ENCODE results near the gene PLEKHA8. TPM values are rescaled to one million over a fixed set of nuclear protein-coding genes. Genes with fewer than 3 reads are reported as not detected.
"Not testable (repeated sequence)": the region's sequence is repeated elsewhere in the genome, so short reads cannot be mapped to it uniquely, and the experiment has no call there.

PLEKHA8 gene
- total RNA-seq, 4 donors from 2014 or later, result 4.6 to 11.8 (median 8.1) TPM

- ATAC-seq (ENCODE audit: low FRiP score), result peak; percentile 81
Observed at GRCh38 chr7:30091491-30091912, 63.3 kb downstream of the PLEKHA8 start.

DNA sequence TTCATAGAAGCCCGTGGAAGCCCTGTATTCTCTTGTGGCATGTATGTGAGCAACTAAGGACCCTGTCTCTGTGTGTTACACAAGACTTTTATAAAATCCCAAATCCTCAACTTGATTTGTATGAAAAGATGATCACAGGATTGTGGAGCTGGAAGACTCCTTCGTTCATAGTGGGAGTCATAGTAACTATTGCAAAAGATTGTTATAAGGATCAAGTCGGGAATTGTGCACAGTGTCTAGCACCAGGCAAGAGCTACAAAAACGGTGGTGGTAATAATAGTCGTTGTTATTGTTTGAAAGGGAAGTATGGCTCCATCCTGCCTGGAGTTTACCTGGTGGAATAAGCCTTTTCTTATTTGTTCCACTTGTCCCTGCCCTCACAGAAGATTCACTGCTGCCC lies 63.8 kb downstream of the PLEKHA8 start:
- no peak for DNase-seq (ENCODE audit: low spot score)
- ATAC-seq (ENCODE audit: low FRiP score), result no peak
- TF ChIP-seq, protein P1, sequence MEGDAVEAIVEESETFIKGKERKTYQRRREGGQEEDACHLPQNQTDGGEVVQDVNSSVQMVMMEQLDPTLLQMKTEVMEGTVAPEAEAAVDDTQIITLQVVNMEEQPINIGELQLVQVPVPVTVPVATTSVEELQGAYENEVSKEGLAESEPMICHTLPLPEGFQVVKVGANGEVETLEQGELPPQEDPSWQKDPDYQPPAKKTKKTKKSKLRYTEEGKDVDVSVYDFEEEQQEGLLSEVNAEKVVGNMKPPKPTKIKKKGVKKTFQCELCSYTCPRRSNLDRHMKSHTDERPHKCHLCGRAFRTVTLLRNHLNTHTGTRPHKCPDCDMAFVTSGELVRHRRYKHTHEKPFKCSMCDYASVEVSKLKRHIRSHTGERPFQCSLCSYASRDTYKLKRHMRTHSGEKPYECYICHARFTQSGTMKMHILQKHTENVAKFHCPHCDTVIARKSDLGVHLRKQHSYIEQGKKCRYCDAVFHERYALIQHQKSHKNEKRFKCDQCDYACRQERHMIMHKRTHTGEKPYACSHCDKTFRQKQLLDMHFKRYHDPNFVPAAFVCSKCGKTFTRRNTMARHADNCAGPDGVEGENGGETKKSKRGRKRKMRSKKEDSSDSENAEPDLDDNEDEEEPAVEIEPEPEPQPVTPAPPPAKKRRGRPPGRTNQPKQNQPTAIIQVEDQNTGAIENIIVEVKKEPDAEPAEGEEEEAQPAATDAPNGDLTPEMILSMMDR (IDR thresholded peaks at IDR 0.05), result no peak

More at GRCh38 chr7:30091491-30091912, 63.3 kb downstream of the PLEKHA8 start:
- TF ChIP-seq, protein P1 (IDR thresholded peaks at IDR 0.05), result no peak
- DNase-seq (ENCODE audit: low spot score), result no peak

GRCh38 chr7:30093420-30093952 lies 65.3 kb downstream of the PLEKHA8 start:
- ATAC-seq (ENCODE audit: low FRiP score) (peak; percentile 61), DNase-seq (ENCODE audit: low spot score) (no peak)
- TF ChIP-seq, protein P1 (IDR thresholded peaks at IDR 0.05), result no peak

DNA sequence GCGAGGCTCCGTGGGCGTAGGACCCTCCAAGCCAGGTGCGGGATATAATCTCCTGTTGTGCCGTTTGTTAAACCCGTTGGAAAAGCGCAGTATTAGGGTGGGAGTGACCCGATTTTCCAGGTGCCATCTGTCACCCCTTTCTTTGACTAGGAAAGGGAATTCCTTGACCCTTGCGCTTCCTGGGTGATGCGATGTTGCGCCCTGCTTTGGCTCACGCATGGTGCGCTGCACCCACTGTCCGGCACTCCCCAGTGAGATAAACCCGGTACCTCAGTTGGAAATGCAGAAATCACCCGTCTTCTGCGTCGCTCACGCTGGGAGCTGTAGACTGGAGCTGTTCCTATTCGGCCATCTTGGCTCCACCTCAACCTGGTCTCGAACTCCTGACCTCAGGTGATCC lies 70.4 kb downstream of the PLEKHA8 start:
- not testable (repeated sequence) for DNase-seq (ENCODE audit: low spot score); ATAC-seq (ENCODE audit: low FRiP score)

GRCh38 chr7:30102281-30102680 lies 74.1 kb downstream of the PLEKHA8 start:
- TF ChIP-seq, protein P1 (IDR thresholded peaks at IDR 0.05), result no peak
- ATAC-seq (ENCODE audit: low FRiP score), result no peak
- DNase-seq (ENCODE audit: low spot score), result no peak

GRCh38 chr7:30104157-30104556 lies 75.9 kb downstream of the PLEKHA8 start:
- no peak for ATAC-seq (ENCODE audit: low FRiP score)
- DNase-seq (ENCODE audit: low spot score), result no peak
- TF ChIP-seq, protein P1 (IDR thresholded peaks at IDR 0.05), result no peak

GRCh38 chr7:30112103-30112713 lies 84.0 kb downstream of the PLEKHA8 start:
- ATAC-seq (ENCODE audit: low FRiP score), result no peak
- TF ChIP-seq, protein P1 (IDR thresholded peaks at IDR 0.05), result no peak
- DNase-seq (ENCODE audit: low spot score), result no peak
